HCEC 1CT (cell line): ENCODE data around the gene ACSF3.

ENCODE experiments used
- DNase-seq: peaks from one replicate; pipeline ENCODE4 v3.0.0-alpha.2; 2017

Gene ACSF3

DNA sequence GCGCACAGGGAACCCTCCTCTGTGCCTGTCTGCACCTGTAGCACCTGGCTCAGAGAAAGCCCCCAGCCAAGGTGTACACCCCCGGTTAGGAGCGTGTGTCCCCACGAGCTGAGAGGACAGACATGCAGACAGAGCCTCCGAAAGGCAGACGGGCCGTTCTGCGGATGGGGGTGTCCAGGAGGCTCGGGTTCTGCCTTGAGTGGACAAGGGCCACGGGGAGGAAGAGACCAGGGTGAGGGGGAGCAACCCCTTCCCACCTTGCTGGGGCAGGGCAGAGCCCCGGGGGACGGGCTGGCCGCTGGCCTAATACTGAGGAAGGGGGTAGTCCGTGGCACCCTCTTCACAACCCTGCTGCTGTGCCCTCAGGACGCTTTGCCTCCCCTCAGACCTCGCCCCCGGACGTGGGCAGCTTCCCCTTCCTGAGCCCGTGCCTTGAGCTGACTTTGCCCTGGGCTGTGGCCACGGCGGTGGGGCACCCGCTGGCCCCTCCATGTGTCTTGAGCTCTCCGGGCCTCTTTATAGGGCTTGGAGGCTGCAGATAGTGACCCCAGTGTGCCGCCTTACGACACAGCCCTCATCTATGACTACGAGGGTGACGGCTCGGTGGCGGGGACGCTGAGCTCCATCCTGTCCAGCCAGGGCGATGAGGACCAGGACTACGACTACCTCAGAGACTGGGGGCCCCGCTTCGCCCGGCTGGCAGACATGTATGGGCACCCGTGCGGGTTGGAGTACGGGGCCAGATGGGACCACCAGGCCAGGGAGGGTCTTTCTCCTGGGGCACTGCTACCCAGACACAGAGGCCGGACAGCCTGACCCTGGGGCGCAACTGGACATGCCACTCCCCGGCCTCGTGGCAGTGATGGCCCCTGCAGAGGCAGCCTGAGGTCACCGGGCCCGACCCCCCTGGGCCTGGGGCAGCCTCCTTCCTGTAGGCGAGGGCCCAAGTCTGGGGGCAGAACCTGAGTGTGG, 101.0 kb downstream of the ACSF3 start:
- no peak for DNase-seq

DNA sequence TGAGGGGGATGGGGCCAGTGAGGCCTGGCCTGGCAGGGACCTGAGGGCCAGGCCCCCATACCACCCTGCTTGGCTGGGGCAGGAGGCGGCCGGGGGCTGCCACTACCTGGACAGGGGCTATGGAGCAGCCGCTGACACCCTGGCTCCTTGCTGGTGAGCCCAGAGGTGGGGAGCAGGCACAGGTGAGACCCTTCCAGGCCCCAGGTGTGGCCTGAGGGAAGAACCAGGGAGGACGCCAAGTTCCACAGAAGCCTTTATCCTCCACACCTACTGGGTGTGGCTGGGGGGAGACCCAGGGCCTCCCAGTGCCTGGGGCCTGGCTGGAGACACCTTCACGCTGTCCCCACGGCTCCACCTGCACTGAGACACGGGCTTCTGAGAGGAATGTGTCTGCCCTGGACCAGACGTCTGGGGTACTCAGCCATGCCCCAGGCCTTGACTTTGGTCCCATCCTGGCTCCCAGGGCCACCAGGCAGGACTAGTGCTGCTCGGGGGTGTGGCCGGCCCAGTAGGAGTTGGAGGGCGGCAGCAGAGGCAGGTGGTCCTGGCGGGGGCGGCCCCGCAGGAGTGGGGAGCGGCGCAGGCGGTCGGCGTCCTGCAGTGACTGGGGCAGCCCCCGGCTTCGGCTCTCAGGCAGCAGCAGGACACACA, 102.0 kb downstream of the ACSF3 start:
- DNase-seq, result no peak

- DNase-seq, result no peak
Measured at GRCh38 chr16:89197033-89197632, 103.5 kb downstream of the ACSF3 start.

- no peak for DNase-seq
Measured at GRCh38 chr16:89197633-89198416, 104.2 kb downstream of the ACSF3 start.

- DNase-seq, result no peak
Measured at GRCh38 chr16:89198417-89199240, 105.0 kb downstream of the ACSF3 start.

DNA sequence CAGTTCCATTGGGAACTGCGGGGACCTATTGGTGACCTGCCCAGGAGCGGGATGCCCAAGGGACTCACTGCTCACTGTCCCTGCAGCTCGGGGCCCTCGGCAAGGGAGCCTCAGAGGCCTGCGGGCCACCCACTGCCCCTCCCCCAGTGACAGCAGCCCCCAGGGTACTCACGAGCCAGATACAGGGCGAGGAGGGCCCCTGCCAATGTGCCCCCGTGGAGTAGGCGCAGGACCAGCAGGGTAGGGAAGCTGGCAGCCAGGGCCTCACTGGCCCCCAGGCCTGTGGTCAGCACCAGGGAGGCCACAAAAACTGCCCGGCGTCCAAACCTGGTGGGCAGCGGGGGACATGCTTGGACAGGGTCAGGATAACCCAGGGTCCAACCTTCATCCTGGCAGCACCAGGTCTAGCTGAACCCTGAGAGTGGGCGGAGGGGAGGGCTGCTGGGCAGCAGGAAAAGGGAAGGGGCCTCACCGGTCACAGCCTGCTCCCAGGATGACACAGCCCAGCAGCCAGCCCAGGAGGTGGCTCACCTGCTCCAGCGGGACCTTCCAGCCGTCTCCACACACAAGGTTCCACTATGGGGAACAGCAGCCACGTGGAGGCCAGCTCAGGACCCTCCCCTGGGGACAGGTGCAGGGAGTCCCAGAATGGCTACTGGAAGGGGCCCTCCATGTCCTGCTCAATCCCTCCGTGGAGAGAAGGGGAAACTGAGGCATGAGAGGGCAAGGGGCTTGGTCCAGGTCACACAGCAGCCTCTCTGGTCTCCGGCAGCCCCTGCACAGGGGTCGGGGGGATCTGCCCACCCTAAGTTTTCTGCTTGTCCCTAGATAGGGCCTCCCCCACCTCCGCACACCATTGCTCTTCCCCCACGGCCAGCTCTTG, 105.8 kb downstream of the ACSF3 start:
- DNase-seq, result no peak

DNA sequence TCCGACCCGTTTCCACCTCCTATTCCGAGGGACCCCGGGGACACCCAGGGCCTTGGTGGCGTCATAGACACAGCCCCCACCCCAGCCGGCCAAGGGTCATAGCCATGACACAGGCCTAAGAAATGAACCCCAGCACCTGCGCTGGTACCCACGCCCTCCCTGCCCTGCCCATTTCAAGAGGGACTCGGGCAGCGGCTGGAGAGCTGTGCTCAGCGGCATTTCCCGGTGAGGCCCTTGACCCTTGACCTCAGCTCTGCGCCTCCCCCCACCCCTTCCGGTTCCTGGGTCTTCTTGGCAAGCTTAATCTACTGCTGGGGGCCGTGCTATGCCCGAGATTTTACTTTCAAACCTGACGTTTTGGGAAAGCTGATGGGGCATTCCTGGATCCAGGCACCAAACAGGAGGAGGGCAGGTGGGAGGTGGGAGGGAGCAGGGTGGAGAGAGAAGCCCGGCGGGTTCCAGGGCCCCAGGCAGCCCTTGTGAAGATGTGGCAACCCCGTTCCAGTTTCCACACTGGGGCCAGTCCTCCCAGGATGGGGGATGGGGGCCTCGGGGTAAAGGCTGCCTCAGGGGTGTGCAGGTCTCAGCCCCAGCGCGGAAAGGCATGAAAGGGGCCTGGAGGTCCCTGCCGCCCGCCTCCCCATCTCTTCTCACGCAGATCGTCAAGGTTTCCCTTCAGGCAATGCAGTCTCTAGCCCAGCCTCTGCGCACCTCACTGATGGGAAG, 106.6 kb downstream of the ACSF3 start, which contains the start of gene SLC22A31:
TSS of gene SLC22A31 (minus strand) at position 414 of the 726 bp plus-strand sequence. CDS start at position 378, 36 bp downstream.
- no peak for DNase-seq

DNA sequence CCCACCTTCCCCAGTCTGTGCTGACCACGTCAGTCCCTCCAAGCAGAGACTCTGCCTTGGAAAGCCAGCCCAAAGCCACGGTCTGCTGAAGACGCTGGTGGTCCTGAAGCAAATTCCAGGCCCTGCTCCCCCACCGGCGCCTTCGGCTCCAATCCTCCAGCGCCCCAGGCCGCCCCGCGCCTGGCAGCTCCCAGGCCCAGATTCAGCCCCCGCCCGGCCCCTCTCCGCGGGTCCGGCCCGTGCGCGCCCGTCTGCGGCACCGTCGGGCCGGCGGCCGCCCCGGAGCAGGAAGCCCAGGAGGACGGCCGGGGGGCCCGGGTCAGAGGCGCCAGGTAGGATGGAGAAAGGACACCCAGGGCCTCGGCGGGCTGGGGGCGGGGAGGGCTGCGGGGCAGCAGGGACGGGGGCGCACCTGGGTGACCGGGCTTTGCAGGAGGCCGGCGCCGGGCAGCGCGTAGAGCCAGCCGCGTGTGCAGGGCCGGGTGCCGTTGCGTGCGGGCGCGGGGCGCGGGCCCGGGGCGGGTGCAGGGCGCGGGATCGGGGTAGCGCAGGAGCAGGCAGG, 107.3 kb downstream of the ACSF3 start:
- no peak for DNase-seq

DNA sequence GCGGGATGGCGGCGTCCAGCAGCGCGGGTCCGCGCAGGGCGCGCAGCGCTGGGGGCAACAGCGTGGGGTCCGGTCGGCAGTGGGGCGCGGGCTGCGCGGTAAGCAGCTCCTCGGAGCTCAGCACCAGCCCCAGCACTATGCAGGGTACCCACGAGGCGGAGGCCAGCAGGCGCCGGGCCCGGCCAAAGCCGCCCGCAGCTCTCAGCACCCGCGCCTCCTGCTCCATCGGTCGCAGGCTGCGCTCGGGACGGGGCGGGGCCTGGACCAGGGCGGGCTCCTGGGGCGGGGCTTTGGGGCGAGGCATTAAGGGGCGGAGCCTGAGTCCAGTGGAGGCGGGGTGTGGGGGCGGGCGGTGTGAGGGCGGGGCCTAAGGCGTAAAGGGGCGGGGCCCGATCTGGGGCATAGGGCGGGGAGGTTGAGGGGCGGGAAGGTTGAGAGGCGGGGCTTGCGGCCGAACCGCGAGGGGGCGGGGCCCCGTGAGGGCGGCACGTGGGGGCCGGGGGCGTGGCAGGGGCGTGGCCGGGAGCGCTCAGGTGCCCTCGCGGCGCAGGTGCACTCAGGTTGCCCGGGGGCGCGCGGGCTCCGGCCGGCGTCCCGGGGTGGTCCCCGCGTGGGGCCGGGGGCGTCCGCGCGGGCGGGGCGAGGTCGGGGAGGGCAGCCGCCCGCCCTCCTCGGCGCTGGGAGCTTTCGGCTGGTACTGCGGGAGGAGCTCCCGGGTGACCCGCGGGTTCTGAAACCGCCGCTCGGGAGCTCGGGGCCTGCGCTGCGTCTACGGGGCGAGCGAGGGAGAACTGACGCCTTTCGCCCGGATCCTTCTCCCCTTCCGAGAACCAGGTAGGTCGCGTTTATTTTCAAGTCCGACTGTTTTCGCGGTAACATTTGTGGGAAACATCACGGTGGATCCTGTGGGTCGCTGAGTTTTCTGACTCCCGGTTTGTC, 108.1 kb downstream of the ACSF3 start:
- no peak for DNase-seq

DNA sequence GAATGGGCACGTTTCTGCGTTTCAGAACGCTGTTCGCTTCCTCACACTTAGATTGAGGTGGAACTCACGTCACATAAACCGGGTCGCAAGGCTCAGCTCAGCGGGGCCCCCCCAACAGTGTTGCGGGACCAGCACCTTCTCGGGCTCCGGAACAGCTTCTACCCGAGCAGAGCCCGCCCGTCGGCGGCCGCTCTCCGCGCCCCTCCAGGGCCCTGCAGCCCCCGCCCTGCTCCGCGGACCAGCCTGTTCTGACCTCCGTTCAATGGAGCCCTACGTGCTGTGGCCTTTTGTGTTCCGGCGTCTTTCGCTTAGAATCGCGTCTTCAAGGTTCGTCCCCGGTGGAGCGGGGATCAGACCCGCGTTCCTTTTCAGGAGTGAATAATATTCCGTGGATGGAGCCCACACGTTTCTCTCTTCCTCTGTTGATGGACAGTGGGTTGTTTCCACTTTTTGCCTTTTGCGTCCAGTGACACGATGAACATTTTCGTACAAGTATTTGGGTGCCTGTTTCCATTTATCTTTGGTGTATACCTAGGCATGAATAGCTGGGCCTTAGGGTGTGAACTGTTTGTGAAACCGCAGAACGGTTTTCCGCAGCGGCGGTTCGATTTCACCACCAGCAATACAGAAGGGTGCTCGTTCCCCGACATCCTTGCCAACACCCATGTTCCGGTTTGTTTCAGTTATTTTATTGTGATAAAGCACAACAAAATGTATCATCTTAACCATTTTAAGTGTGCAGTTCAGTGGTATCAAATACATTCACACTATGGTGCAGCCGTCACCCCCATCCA, 109.0 kb downstream of the ACSF3 start:
- DNase-seq, result no peak
